ENCODE measurements around the gene MADD. TPM values are rescaled to one million over a fixed set of nuclear protein-coding genes. Genes with fewer than 3 reads are reported as not detected.

MADD gene
- total RNA-seq, 1 donor from 2014 or later: 88.1 TPM

DNA sequence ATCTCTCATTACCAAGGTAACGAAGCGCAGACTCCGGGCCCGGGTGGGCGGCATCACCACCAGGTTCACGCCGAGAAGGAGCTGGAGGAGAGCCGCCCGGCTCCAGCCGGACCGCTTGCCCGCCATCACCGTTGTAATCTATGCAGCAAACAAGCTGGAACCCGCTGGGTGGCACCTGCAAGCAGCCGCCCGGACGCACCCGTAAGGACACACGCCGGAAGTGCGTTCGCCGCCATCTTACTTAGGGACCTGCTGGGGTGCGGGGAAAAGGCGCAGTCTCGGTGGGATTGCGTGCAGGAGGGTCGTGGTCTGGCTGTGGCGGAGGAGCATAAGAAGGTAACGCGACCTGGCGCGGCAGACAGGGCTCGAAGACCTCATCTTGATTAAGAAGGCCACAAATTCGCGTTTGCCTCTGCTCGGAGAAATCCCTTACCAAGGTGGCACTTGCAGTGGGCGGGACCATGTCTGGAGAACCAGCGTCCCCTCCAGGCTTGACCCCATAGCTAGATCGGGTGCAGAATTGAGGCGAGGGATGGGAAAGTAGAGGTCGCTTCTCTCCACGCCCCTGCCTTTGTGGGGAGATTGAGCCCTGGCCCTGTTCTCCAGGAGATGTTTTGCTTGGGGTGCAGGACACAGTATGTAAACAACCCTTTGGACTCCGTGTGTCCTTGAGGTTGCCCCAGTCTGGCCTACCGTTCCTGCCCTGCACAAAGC lies 21.1 kb upstream of the MADD start, which contains the start of gene ACP2:
TSS of gene ACP2 (minus strand) at position 151 of the 714 bp plus-strand sequence. CDS start at position 126, 25 bp downstream.
- intact Hi-C loops (cut with micrococcal nuclease): loop anchor here (1.0 to 10.0 kb wide), 13 partner anchors 14 to 548 kb away; partner anchors contain the start of genes ARHGAP1, CSTPP1, FNBP4 and NDUFS3

DNA sequence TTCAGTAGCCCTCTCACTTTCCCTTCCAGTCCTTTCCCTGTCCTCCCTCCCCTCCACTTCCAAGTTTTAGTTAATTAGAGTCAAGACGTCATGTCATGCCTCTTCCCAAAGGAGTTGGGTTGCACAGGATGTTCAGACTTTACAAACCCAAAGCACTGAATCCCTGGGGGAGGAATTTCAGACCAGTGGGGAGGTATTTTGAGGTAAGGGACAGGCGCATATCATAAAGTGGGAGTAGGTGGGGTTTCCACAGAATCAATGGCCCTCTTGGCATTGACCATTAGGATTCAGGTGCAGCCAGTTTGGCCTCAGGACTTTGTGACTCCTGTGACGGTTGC lies 20.6 kb upstream of the MADD start:
- intact Hi-C loops (cut with micrococcal nuclease): loop anchor here (2.0 to 10.0 kb wide), 4 partner anchors 15 to 549 kb away; partner anchors contain the start of genes ARHGAP1, FNBP4 and ZNF408

DNA sequence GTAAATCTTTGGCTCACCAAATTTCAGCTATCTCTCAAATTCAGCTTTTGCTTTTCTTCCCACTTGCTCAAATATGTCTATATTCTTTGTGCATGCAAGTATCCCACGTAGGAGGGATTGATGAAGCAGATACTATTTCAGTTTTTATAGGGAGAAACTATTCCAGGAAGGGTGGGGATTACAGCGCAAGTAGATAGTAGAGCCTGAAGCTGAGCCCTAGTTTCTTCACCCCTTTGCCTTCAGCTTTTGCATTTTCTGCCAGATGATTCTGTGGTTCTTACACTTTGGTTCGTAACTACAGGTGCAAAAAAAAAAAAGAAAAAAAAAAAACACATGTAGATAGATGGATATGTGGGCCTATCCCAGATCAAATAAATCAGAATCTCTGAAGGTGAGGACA lies 18.2 kb upstream of the MADD start:
- intact Hi-C loops (cut with micrococcal nuclease): no loop called here

DNA sequence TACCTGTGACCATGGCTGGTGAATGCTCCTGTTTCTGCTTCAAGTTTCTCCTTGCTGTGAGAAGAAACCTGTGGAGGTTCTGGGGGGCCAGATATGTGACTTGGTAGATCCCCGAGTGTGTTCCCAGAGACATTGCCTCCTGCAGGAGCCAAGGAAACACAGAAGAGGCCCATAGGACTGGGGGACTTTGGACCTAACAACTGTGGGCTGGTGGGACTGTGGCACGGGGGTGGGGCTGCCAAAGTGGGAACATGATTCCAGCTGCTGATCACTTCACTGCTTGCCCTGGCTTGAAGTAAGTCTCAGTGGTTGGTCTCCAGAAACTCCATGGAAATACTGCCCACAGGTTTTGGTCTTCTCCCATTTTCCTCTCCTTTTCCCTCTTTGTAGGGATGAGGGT lies 16.3 kb upstream of the MADD start:
- intact Hi-C loops (cut with micrococcal nuclease): no loop called here

DNA sequence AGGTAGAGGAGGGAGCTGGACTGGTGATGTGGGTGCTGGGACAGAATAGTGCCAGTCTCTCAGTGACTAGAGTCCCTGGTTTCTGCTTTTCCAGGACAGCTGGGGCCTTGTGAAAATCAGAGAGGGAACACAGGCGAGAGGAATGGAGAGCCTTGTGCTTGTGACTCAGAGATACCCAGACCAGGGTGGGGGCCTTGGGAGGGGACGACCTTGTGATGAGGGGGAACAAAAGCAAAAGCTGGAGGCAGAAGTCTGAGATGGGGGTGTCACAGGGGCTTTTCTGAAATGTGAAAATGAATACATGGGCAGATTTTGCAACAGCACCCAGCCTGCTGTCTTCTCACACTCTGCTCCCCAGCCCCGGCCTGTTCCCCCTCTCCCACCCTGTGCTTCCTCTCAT lies 15.5 kb upstream of the MADD start:
- intact Hi-C loops (cut with micrococcal nuclease): no loop called here

DNA sequence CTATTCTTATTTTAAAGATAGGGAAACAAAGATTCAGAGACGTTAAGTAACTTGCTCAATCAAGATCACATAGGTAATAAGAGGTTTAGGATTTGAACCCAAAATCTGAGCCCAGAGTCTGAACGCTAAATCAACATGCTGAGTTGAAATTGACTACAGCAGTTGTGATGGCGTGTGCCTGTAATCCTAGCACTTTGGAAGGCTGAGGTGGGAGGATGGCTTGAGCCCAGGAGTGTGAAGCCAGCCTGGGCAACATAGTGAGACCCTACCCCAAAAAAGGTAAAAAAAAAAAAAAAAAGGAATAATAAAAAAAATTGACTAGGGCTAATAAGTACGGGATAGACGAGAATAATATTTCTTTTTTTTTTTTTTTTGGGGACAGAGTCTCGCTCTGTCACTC lies 13.6 kb upstream of the MADD start:
- intact Hi-C loops (cut with micrococcal nuclease): no loop called here

DNA sequence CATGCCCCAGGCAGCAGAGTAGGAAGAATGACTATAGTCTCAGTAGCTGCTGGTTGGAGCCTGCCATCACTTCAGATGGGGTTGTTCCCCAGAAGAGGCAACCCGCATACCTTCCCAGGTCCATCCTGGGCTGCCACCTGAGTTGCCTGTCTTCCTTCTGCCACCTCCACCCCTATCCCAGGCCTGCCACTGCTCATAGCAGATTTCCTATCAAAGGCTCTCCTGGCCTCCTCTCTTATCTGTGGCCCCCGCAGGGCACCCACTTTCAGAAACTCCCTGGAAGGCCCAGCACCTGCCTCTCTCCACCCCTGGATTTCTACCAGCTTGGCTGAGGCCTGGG lies 12.8 kb upstream of the MADD start:
- intact Hi-C loops (cut with micrococcal nuclease): no loop called here

DNA sequence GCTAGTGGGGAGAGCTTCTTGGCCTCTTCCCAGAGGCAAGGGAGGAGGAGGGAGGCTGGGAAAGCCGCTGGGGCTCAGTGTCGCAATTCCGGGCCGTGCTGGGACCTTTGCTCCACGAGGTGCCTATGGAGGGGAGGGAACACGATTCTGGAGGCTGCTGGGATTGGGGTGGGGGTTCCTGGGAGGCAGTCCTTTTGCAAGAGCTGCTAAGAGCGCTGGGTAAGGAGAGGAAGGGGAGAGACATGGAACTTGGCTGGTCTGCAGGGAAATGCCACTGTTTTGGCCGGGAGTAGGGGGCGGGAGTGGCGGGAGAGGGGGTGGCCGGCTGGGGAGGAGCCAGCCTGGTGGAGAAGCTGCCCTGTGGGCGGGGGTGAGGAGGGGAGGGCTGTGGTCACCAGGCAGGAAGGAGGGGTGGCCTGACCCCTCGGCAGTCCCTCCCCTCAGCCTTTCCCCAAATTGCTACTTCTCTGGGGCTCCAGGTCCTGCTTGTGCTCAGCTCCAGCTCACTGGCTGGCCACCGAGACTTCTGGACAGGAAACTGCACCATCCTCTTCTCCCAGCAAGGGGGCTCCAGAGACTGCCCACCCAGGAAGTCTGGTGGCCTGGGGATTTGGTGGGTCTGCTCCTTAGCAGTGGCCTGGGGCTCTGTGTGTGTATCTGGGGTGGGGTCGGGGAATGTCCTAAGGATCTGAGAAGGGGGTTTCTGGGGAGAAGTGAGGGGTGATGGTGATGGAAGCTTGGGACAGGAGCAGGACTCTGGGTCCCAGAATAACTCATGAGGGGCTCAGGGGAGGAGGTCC lies 12.2 kb upstream of the MADD start, which contains the start of gene NR1H3:
TSS of gene NR1H3 (plus strand) at position 480 of the 800 bp plus-strand sequence. CDS start 1,221 bp downstream, outside the sequence.
- intact Hi-C loops (cut with micrococcal nuclease): no loop called here

DNA sequence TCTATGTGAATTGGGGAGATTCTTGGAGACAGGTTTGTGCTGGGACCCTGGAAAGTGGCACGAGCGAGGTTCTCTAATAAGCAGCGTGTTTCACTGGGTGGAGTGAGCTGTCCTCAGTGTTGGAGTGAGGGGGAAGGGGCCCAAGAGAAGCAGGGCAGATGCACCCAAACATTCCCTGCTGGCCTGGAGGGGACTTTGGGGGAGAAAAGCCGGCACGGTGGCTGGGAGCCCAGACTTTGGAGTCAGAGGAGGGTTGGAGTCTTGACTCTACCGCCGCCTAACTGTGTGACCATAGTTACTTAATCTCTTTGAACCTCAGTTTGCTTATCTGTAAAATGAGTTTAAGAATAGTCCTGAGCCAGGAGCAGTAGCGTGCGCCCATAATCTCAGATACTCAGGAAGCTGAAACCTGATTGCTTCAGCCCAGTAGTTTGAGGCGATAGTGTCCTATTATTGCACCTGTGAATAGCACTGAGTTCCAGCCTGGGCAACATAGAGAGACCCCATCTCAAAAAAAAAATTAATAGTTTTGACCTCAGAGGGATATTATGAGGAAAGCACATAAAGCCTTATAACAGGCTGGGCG lies 11.5 kb upstream of the MADD start:
- intact Hi-C loops (cut with micrococcal nuclease): no loop called here

DNA sequence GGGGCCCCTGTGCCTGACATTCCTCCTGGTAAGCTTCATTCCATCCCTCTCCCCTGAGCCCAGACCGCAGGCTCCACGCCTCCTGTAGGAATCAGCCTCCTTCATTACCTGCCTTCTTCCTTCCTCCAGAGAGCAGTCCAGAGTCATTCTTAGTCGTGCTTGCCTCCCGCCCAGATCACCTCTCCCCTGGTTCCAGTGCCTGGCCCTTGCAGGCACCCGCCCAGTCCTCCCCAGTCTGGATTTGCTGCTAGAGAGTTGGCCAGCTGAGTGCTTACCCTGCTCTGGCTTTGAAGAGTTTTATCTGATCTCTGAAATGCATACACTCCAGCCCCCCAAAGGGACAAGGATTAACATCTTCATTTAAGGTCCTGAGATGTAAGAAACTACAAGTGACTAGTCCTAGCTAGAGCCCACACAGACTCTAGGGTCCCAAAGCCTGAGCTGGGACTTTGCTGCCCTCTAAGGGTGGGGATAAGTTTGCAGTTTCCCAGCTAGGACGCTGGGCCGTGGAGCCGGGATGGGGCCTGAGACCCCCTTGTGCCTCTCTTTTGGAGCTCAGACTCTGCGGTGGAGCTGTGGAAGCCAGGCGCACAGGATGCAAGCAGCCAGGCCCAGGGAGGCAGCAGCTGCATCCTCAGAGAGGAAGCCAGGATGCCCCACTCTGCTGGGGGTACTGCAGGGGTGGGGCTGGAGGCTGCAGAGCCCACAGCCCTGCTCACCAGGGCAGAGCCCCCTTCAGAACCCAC lies 10.5 kb upstream of the MADD start:
- intact Hi-C loops (cut with micrococcal nuclease): loop anchor here (1.0 kb wide), 1 partner anchor 82 kb away; no protein-coding TSS in a partner anchor

DNA sequence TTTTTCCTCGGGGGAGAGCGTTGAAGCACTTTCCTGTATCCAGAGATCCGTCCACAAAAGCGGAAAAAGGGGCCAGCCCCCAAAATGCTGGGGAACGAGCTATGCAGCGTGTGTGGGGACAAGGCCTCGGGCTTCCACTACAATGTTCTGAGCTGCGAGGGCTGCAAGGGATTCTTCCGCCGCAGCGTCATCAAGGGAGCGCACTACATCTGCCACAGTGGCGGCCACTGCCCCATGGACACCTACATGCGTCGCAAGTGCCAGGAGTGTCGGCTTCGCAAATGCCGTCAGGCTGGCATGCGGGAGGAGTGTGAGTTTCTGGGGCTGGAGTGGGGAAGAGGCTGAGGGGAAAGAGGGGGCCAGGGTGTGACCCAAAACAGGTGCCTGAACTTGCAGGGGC lies 9.6 kb upstream of the MADD start:
- intact Hi-C loops (cut with micrococcal nuclease): no loop called here

DNA sequence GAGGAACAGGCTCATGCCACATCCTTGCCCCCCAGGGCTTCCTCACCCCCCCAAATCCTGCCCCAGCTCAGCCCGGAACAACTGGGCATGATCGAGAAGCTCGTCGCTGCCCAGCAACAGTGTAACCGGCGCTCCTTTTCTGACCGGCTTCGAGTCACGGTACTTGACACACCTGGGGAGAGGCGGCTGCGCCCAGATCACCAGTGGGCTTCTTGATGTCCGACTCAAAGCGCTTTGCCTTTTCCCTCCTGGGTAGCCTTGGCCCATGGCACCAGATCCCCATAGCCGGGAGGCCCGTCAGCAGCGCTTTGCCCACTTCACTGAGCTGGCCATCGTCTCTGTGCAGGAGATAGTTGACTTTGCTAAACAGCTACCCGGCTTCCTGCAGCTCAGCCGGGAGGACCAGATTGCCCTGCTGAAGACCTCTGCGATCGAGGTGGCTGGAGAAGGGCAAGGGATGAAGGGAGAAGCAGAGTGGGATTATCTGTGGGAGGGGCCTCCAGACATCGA lies 8.6 kb upstream of the MADD start:
- intact Hi-C loops (cut with micrococcal nuclease): no loop called here

DNA sequence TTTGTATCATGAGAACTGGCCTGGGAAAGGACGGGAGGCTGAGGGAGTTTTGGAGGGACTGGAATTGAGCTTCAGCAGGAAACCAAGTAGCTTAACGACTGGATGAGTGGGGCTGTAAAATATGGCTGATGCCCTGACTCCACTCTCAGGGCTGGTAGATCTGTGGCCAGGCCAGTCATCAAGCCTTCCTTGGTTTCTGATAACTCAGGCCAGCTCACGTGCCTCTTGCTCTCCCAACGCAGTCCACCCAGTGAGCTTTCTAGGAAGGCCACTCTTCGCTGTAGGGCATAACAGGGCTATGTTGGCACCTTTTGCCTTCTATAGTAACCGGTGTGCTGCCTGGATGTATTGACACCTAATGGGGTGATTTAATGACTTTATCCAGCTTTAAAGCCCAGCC lies 5.8 kb upstream of the MADD start:
- intact Hi-C loops (cut with micrococcal nuclease): no loop called here

DNA sequence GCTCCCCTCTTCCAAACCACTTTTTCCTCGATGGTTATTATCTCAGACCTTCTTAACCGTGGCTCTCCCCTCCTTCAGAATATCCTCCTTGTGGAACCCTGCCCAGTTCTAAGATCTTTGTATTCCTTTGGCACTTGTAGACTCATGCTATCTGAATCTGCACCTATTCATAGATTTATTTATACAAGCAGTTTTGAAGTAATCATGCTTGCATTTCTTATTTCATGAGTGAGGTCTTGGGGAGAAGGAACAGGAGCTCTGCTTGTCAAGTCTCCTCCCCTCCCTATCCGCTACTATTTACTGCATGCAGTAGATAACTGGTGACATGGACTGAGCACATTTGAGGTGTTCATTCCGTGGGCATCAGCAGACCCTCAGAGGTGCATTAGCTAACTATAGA lies 5.4 kb upstream of the MADD start:
- intact Hi-C loops (cut with micrococcal nuclease): no loop called here

DNA sequence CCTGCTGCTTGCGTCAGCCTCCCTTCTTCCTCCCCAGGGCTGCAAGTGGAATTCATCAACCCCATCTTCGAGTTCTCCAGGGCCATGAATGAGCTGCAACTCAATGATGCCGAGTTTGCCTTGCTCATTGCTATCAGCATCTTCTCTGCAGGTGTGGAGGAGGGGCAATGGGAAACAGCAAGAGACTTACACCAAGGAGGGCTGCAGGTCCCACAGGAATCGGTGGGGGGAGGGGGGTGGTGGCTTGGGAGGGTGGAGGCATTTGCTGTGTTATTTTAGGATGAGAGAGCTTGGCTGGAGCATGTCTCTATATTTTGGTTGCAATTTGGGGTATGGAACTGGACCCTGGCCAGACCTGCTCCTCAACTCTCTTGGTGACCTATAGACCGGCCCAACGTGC lies 2.1 kb upstream of the MADD start:
- intact Hi-C loops (cut with micrococcal nuclease): no loop called here

DNA sequence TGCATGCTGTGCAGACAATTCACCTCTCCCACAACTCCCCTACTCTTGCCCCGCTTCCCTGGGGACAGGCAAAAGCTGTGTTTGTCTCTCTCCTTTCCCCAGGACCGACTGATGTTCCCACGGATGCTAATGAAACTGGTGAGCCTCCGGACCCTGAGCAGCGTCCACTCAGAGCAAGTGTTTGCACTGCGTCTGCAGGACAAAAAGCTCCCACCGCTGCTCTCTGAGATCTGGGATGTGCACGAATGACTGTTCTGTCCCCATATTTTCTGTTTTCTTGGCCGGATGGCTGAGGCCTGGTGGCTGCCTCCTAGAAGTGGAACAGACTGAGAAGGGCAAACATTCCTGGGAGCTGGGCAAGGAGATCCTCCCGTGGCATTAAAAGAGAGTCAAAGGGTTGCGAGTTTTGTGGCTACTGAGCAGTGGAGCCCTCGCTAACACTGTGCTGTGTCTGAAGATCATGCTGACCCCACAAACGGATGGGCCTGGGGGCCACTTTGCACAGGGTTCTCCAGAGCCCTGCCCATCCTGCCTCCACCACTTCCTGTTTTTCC lies 1.4 kb upstream of the MADD start:
- intact Hi-C loops (cut with micrococcal nuclease): loop anchor here (1.0 kb wide), 12 partner anchors 20 to 651 kb away; partner anchors contain the start of genes ACP2, ARHGAP1, ATG13 and CELF1

DNA sequence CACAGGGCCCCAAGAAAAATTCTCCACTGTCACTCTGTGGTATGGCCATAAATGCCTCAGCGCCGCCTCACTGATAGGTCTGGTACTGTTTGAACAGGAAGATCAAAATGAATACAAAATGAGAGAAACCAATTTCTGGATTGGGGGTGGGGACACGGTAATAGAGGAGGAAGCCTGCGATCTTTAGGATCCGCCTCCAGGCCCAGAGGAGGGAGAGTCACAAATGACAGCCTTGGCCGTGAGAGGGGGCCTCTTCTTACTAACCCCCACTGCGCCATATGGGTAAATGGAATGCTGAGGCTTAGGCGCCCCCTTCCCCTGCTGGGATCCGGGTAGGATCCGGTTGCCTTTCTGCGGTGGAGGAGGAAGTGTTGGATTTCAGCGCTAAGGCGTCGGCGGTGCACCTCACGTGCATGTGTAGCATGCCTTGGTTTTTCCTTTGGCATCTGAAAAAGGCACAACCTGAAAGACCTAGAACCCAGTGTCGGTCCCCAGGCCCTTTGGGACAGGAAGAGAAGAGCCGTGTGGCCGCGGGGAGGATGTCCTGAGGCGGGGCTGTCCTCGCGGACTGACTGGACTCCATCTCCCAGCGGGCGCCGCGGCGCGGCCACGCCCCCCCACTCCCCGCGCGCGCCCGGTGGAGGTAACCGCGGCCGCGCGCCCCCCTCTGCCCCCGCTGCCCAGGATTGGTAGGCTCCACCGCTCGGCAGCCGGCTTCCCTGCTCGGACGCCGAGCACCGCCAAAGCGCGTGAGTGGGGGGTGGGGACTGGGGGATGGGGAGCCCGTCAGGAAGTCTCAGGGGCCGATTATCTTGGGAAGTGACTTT lies 718 bp upstream of the MADD start:
- intact Hi-C loops (cut with micrococcal nuclease): loop anchor here (1.0 kb wide), 12 partner anchors 21 to 652 kb away; partner anchors contain the start of genes ACP2, ARHGAP1, ATG13 and CELF1

DNA sequence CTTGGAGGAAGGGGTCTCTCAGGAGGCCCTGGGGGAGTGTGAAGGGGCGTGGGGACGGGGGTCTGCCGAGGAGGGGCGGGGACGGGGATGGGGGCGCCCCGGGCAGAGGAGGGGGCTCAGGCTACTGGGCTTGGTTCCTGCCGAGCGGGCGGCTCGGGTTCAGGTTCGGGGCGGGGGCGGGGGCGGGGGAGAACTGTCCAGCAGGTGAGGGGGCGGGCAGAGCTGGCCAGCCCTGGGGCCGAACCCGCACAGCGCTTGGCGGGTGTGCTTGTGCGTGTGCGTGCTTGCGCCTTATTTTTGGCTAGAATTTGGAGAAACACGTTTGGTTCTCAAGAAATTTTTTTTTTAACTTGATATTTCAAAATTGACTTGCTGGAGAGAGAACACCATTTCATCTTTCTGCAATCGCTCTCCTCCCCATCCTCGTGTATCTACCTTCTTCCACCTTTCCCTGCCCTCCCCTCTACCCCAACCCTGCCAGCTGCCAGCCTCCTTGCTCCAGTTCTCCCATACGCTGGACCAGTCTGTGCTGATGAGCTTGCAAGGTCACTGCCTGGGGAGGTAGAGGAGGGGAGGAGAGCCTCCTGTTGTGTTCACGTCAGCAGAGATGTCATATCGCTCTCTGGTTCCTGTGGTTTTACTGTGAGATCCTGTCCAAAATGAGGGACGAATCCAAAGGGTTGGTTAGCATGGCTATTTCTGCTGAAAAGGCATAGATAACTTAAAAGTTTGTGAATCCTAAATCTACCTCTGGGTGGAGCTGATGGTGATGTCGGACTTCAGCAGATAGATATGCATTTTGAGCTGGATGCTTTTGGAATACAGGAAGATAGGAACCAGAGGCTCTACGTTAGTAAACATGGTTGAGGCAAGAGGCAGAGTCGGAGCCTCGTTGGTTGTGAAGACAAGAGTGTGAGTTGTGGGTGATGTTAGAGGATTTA lies 668 bp downstream of the MADD start:
- intact Hi-C loops (cut with micrococcal nuclease): no loop called here

DNA sequence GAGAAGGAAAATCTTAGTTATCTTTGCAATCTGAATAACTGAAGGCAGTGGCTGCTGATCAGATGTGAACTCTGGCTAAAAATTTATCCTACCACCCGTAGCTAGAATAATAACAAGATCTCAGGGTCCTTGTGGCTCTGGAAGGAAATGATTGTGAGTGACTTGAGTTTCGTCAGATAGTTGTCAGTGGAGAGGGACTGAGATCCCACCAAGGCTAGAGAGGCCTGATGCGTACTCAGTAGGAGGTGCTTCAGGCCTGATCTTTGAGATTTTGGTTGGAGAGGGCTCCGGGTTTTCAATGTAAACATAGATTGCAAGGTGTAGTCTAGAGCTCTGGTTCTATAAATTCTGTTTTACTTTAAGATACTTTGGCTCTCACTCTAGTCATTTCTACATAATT lies 1.4 kb downstream of the MADD start:
- intact Hi-C loops (cut with micrococcal nuclease): no loop called here
